ENCODE results near the gene LORICRIN. TPM values are rescaled to one million over a fixed set of nuclear protein-coding genes. Genes with fewer than 3 reads are reported as not detected.

LORICRIN gene
- total RNA-seq, 2 donors from 2014 or later = not detected

DNA sequence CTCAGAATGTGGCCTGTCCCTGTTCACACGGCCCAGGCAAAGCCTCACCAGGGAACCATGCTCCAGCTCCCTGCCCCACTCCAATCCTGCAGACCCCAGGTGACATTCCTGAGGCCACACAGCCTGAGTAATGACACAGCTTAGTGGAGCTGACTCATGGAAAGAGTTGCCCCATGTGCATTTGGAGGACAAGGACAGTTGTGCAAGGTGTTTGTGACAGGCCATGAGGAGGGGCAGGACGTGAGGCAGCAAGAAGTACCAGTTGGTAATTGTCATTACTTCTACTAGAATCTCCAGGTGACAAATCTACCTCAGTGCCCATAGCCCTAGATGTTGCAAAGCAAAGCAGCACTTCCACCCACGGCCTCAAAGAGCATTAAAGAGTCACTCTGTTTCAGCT, 26.9 kb upstream of the LORICRIN start:
- no peak for ATAC-seq (replicated peaks)
- no peak overlapping the region for H3K4me3 Mint-ChIP-seq
- H3K27ac Mint-ChIP-seq = no peak overlapping the region
- H3K27me3 Mint-ChIP-seq = peaks cover 24% of the 10 kb centered on the region
- no peaks in the 10 kb centered on the region for H3K9me3 Mint-ChIP-seq
- H3K36me3 Mint-ChIP-seq (ENCODE audit: low read depth) = no peaks in the 10 kb centered on the region
- no peaks in the 10 kb centered on the region for H3K4me1 Mint-ChIP-seq

GRCh38 chr1:153233448-153233847, 26.0 kb upstream of the LORICRIN start:
- no peak for ATAC-seq (replicated peaks)
- no peaks in the 10 kb centered on the region for H3K9me3 Mint-ChIP-seq
- no peaks in the 10 kb centered on the region for H3K36me3 Mint-ChIP-seq (ENCODE audit: low read depth)
- H3K4me1 Mint-ChIP-seq = no peaks in the 10 kb centered on the region
- H3K27ac Mint-ChIP-seq = no peak overlapping the region
- peaks cover 28% of the 10 kb centered on the region for H3K27me3 Mint-ChIP-seq
- no peak overlapping the region for H3K4me3 Mint-ChIP-seq

- Mint-ChIP-seq H3K36me3 (ENCODE audit: low read depth) (no peaks in the 10 kb centered on the region), H3K4me3 (no peak overlapping the region), H3K27ac (no peak overlapping the region), H3K9me3 (no peaks in the 10 kb centered on the region), H3K4me1 (no peaks in the 10 kb centered on the region), H3K27me3 (peaks cover 21% of the 10 kb centered on the region)
- no peak for ATAC-seq (replicated peaks)
These were observed 21.0 kb upstream of the LORICRIN start for GRCh38 chr1:153238527-153238926.

DNA sequence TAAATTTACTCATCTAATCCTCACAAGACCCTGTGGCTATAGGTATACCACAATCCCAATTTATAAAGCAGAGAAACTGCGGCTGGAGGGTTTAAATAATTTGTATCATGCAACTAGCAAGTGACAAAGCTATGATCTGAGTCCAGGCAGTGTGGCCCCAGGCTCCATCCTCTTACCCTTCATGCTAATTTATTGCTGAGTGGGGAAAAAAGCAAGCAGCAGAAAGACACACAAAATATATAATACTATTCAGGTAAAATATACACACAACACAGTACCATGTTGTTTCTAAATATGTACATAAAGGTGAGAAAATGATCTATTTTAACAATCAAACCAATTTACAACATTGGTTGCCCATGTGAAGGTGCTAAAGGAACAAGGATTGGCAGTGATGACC, 17.3 kb upstream of the LORICRIN start:
- H3K4me1 Mint-ChIP-seq = no peaks in the 10 kb centered on the region
- H3K36me3 Mint-ChIP-seq (ENCODE audit: low read depth) = no peaks in the 10 kb centered on the region
- peaks cover 5% of the 10 kb centered on the region for H3K9me3 Mint-ChIP-seq
- H3K27me3 Mint-ChIP-seq = peaks cover 26% of the 10 kb centered on the region
- no peak overlapping the region for H3K4me3 Mint-ChIP-seq
- ATAC-seq (replicated peaks) = no peak
- no peak overlapping the region for H3K27ac Mint-ChIP-seq

DNA sequence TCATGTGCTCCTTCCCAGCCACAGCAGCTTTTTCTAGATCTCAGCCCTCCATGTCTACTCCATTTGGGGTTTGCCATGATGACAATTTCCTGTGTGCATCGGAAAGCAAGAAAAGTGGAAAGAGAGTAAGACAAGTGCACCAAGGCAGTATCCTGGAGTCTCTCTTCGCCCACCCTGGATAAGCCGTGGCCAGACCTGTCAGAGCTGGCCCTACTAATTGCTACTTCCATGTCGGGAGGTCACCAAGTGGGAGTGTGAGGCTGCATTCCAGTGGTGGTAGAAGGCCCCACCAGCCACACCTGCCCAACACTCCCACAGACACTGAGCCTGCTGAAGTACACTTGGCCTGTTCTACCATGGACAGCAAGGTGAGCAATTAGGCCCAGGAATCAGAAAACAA, 14.0 kb upstream of the LORICRIN start:
- no peaks in the 10 kb centered on the region for H3K4me1 Mint-ChIP-seq
- no peak for ATAC-seq (replicated peaks)
- no peak overlapping the region for H3K4me3 Mint-ChIP-seq
- H3K27me3 Mint-ChIP-seq = peaks cover 29% of the 10 kb centered on the region
- H3K9me3 Mint-ChIP-seq = peaks cover 5% of the 10 kb centered on the region
- H3K36me3 Mint-ChIP-seq (ENCODE audit: low read depth) = no peaks in the 10 kb centered on the region
- no peak overlapping the region for H3K27ac Mint-ChIP-seq

- H3K36me3 Mint-ChIP-seq (ENCODE audit: low read depth) = no peaks in the 10 kb centered on the region
- H3K4me1 Mint-ChIP-seq = no peaks in the 10 kb centered on the region
- peaks cover 5% of the 10 kb centered on the region for H3K9me3 Mint-ChIP-seq
- H3K27ac Mint-ChIP-seq = no peak overlapping the region
- H3K4me3 Mint-ChIP-seq = no peak overlapping the region
- no peak for ATAC-seq (replicated peaks)
- peaks cover 33% of the 10 kb centered on the region for H3K27me3 Mint-ChIP-seq
These were observed 13.5 kb upstream of the LORICRIN start for GRCh38 chr1:153246018-153246417.

GRCh38 chr1:153246825-153247224, 12.7 kb upstream of the LORICRIN start:
- Mint-ChIP-seq H3K27ac (no peak overlapping the region), H3K36me3 (ENCODE audit: low read depth) (no peaks in the 10 kb centered on the region), H3K27me3 (peaks cover 34% of the 10 kb centered on the region), H3K9me3 (peaks cover 5% of the 10 kb centered on the region), H3K4me3 (no peak overlapping the region), H3K4me1 (no peaks in the 10 kb centered on the region)
- no peak for ATAC-seq (replicated peaks)

- Mint-ChIP-seq H3K4me3 (no peak overlapping the region), H3K36me3 (ENCODE audit: low read depth) (no peaks in the 10 kb centered on the region), H3K27ac (no peak overlapping the region), H3K9me3 (peaks cover 5% of the 10 kb centered on the region), H3K4me1 (no peaks in the 10 kb centered on the region), H3K27me3 (peaks cover 34% of the 10 kb centered on the region)
- no peak for ATAC-seq (replicated peaks)
These were observed 11.2 kb upstream of the LORICRIN start for GRCh38 chr1:153248176-153248879.

DNA sequence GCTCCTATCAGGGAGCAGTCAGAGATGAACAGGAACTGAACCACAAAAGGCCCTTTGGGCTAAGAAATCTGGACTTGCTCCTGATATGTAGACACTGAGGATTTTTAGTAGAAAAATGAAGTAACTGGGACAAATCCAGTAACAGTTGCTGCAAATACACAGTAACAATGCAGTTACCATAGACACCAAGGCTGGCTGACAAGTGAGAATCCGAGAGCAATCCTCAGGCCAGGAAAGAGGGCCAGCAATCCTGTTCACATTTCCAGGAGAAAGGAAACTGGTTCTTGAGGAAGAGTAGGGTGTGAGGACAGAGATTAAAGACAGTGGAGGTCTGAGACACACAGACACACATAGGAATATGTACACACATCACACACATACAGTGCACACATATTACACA, 9.3 kb upstream of the LORICRIN start:
- Mint-ChIP-seq H3K27ac (no peak overlapping the region), H3K27me3 (peaks cover 28% of the 10 kb centered on the region), H3K4me1 (peaks cover 4% of the 10 kb centered on the region), H3K4me3 (no peak overlapping the region), H3K9me3 (no peaks in the 10 kb centered on the region), H3K36me3 (ENCODE audit: low read depth) (no peaks in the 10 kb centered on the region)
- ATAC-seq (replicated peaks) = no peak

DNA sequence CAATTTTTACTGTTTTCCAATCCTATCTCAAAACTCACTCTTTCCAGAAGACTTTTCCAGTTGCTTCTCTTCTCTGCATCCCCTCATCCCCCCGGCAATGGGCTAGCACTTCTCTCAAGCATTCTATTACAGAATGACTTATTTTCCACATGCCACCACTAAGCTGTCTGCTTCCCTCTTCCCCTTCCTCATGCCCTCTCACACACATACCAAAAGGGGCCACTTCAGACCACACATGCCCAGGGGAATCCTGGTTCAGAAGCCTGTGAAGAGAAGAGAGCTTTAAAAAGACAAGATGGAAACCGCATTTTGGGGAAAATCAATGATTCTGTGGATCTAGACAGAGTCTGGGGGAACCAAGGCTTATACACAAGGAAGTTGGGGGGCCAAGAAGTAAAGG, 8.4 kb upstream of the LORICRIN start:
- Mint-ChIP-seq H3K27me3 (peaks cover 25% of the 10 kb centered on the region), H3K4me1 (peaks cover 4% of the 10 kb centered on the region), H3K27ac (no peak overlapping the region), H3K4me3 (no peak overlapping the region), H3K36me3 (ENCODE audit: low read depth) (no peaks in the 10 kb centered on the region), H3K9me3 (no peaks in the 10 kb centered on the region)
- ATAC-seq (replicated peaks) = no peak

- no peak overlapping the region for H3K27ac Mint-ChIP-seq
- peaks cover 4% of the 10 kb centered on the region for H3K4me1 Mint-ChIP-seq
- ATAC-seq (replicated peaks) = no peak
- no peaks in the 10 kb centered on the region for H3K9me3 Mint-ChIP-seq
- H3K27me3 Mint-ChIP-seq = peaks cover 21% of the 10 kb centered on the region
- H3K36me3 Mint-ChIP-seq (ENCODE audit: low read depth) = no peaks in the 10 kb centered on the region
- no peak overlapping the region for H3K4me3 Mint-ChIP-seq
These were observed 7.9 kb upstream of the LORICRIN start for GRCh38 chr1:153251562-153251961.

DNA sequence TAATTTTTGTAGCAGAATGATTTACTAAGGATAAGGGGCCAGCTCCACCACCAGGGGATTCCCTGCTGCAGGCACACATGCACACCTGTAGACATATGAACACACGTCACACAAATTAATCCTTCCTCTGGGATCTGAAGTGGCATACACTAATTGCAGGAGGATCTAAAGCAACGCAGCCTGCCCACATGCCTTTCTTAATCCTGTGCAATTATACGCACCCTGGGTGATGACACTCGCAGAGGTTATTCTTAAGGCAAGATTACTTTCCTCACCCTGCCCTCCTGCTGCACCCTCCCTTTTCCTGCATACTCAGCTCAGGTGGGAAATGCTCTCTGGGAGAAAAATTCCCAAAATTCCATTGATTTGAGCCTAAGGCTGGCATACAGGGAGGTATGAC, 7.5 kb upstream of the LORICRIN start:
- ATAC-seq (replicated peaks) = no peak
- Mint-ChIP-seq H3K9me3 (no peaks in the 10 kb centered on the region), H3K4me3 (no peak overlapping the region), H3K27ac (no peak overlapping the region), H3K36me3 (ENCODE audit: low read depth) (no peaks in the 10 kb centered on the region), H3K27me3 (peaks cover 21% of the 10 kb centered on the region), H3K4me1 (peaks cover 4% of the 10 kb centered on the region)

DNA sequence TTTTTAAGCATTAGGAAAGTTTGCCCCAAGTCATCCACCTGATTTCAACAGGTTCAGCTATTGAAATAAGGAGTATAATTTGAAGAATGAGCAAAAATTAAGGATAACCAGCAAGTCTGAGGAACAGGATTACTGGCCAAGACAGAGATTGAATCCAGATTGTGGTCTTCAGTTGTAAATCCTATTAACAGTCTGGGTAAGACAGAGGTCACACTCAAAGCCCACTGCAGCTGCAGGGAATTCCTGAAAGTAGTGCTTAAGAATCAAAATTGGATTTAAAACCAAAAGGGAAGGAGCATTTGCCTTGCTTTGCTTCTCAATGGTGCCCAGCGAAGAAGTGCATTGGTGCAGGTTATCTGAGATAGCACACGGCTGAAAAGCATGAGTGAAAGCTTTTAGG, 6.4 kb upstream of the LORICRIN start:
- Mint-ChIP-seq H3K27me3 (peaks cover 15% of the 10 kb centered on the region), H3K27ac (no peak overlapping the region), H3K9me3 (no peaks in the 10 kb centered on the region), H3K4me3 (no peak overlapping the region), H3K4me1 (peaks cover 4% of the 10 kb centered on the region), H3K36me3 (ENCODE audit: low read depth) (no peaks in the 10 kb centered on the region)
- ATAC-seq (replicated peaks) = no peak

DNA sequence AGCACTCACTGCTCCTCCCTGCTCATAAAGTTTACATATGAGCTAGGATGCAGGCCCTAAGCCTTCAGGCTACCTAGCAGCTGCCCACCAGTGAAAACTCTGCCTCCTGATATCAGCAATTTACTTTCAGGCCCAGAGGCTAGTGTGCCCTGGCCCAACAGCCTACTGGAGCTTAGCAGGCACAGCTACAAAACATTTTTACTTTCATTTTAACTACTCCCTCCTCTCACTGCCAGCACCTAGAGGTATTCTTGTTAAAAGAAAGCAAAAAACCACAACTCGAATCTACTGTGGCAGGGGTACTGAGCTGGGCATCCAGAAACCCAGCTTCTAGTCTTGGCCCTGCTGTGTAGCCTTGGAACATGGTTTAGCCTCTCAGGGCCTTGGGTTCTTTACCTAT, 5.8 kb upstream of the LORICRIN start:
- peaks cover 6% of the 10 kb centered on the region for H3K4me1 Mint-ChIP-seq
- peak; percentile 35 for ATAC-seq (replicated peaks)
- H3K36me3 Mint-ChIP-seq (ENCODE audit: low read depth) = no peaks in the 10 kb centered on the region
- H3K9me3 Mint-ChIP-seq = no peaks in the 10 kb centered on the region
- peaks cover 15% of the 10 kb centered on the region for H3K27me3 Mint-ChIP-seq
- no peak overlapping the region for H3K27ac Mint-ChIP-seq
- peak overlapping the region; percentile 27 for H3K4me3 Mint-ChIP-seq

DNA sequence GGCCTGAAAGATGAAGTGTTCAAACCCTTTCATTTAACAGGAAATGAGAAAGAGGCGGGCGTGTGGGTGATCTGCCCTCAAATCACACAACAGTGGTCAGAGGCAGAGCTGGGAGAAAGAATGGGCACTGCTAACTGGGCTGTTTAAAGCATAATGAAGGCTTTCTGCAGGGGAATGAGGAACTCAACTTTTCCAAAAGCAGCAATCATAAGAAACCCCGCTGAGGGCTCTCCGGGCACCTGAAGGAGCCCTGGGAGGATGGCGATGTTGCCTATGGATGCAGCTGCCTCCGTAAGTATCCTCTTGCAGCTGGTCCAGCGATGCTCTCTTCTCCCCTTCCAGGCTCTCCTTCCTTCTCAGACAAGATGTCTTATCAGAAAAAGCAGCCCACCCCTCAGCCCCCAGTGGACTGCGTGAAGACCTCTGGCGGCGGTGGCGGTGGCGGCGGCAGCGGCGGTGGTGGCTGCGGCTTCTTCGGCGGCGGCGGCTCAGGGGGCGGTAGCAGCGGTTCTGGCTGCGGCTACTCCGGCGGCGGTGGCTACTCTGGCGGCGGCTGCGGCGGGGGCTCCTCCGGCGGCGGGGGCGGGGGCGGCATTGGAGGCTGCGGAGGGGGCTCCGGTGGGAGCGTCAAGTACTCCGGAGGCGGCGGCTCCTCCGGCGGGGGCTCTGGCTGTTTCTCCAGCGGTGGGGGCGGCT, 1.2 kb downstream of the LORICRIN start:
- peaks cover 21% of the 10 kb centered on the region for H3K27me3 Mint-ChIP-seq
- peak overlapping the region; percentile 58 for H3K4me3 Mint-ChIP-seq
- no peaks in the 10 kb centered on the region for H3K36me3 Mint-ChIP-seq (ENCODE audit: low read depth)
- peak; percentile 55 for ATAC-seq (replicated peaks)
- H3K9me3 Mint-ChIP-seq = no peaks in the 10 kb centered on the region
- H3K4me1 Mint-ChIP-seq = peaks cover 36% of the 10 kb centered on the region
- peak overlapping the region; percentile 42 for H3K27ac Mint-ChIP-seq

All from activated T-helper 17 cell treated with anti-CD3 and anti-CD28 coated beads, Interleukin-2, amount 50 U/mL, for 72 hours (primary cell).